DOHH2 (cell line): ENCODE measurements around the gene C1S.
"Not testable (repeated sequence)": the region's sequence is repeated elsewhere in the genome, so short reads cannot be mapped to it uniquely, and the experiment has no call there.

ENCODE experiments used
- H3F3A ChIP-seq: fragments of 200-600 bp; sonication (generic), shearing (Covaris generic); 2 replicates; pipeline ENCODE4 v1.6.0; 2016; ENCODE audit warnings: antibody characterized with exemption, mild to moderate bottlenecking; ENCODE audit not compliant: control insufficient read depth, insufficient read depth
- H3K27ac ChIP-seq: fragments of 200-600 bp; sonication (generic); 2 replicates; pipeline ENCODE4 v1.5.1; 2014; ENCODE audit warnings: low read depth, mild to moderate bottlenecking, low read length, moderate library complexity
- H3K27me3 ChIP-seq: fragments of 200-600 bp; sonication (generic); 2 replicates; pipeline ENCODE4 v1.6.1; 2014; ENCODE audit warnings: mild to moderate bottlenecking, low read length, mixed read lengths; ENCODE audit not compliant: control insufficient read depth
- H3K36me3 ChIP-seq: fragments of 200-600 bp; sonication (generic); 2 replicates; pipeline ENCODE4 v1.6.1; 2014; ENCODE audit warnings: mild to moderate bottlenecking, low read length, moderate library complexity, mixed read lengths; ENCODE audit not compliant: control insufficient read depth
- H3K4me1 ChIP-seq: fragments of 200-600 bp; sonication (generic); 2 replicates; pipeline ENCODE4 v1.6.1; 2014; ENCODE audit warnings: mild to moderate bottlenecking, low read length, mixed read lengths; ENCODE audit not compliant: control insufficient read depth
- H3K4me2 ChIP-seq: fragments of 200-600 bp; sonication (generic); 2 replicates; pipeline ENCODE4 v1.6.0; 2014; ENCODE audit warnings: mild to moderate bottlenecking, low read length, moderate library complexity
- H3K4me3 ChIP-seq: fragments of 200-600 bp; sonication (generic); 2 replicates; pipeline ENCODE4 v1.5.1; 2014; ENCODE audit warnings: mild to moderate bottlenecking, low read length, mixed read lengths
- H3K79me2 ChIP-seq: fragments of 200-600 bp; sonication (generic); 2 replicates; pipeline ENCODE4 v1.6.1; 2014; ENCODE audit warnings: mild to moderate bottlenecking, low read length, mixed read lengths; ENCODE audit not compliant: control insufficient read depth
- H3K9me2 ChIP-seq: fragments of 200-600 bp; sonication (generic); replicated peaks from 2 replicates; pipeline ENCODE4 v1.6.1; 2014; ENCODE audit warnings: mild to moderate bottlenecking, low read length, mixed read lengths; ENCODE audit not compliant: control insufficient read depth
- H3K9me3 ChIP-seq: fragments of 200-600 bp; sonication (generic); 2 replicates; pipeline ENCODE4 v1.6.1; 2014; ENCODE audit warnings: antibody characterized with exemption, low read length, mixed read lengths; ENCODE audit not compliant: control insufficient read depth, insufficient read depth
- H4K20me1 ChIP-seq: fragments of 200-600 bp; sonication (generic); 2 replicates; pipeline ENCODE4 v1.6.0; 2014; ENCODE audit warnings: low read depth, mild to moderate bottlenecking, antibody characterized with exemption, low read length, moderate library complexity; ENCODE audit not compliant: control insufficient read depth, insufficient read depth
- EZH2phosphoT487 ChIP-seq: fragments of 200-600 bp; sonication (generic); IDR thresholded peaks from 2 replicates; pipeline ENCODE4 v1.6.1; 2017; ENCODE audit warnings: borderline replicate concordance, mild to moderate bottlenecking, antibody characterized with exemption, low read length, moderate library complexity, mixed read lengths
- TF ChIP-seq, protein P1 (sequence below): fragments of 200-600 bp; sonication (generic); IDR thresholded peaks from one replicate; pipeline ENCODE4 v1.5.1; 2014; ENCODE audit warnings: antibody characterized with exemption, mild to moderate bottlenecking, low read depth, low read length; ENCODE audit not compliant: poor library complexity, severe bottlenecking

Gene C1S

DNA sequence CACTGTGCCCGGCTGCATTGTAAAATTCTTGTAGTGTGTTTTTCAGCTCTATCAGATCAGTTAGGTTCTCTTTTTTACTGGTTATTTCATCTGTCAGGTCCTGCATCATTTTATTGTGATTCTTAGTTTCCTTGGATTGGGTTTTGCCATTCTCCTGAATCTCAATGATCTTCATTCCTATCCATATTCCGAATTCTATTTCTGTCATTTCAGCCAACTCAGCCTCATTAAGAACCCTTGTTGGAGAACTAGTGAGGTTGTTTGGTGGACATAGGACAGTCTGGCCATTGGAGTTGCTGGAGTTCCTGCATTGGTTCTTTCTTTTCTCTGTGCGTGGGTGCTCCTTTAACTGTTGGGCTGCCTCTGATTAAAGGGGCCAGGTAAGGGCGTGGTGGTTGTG, 5.6 kb upstream of the C1S start:
- TF ChIP-seq EZH2phosphoT487, result no peak
- TF ChIP-seq, protein P1, sequence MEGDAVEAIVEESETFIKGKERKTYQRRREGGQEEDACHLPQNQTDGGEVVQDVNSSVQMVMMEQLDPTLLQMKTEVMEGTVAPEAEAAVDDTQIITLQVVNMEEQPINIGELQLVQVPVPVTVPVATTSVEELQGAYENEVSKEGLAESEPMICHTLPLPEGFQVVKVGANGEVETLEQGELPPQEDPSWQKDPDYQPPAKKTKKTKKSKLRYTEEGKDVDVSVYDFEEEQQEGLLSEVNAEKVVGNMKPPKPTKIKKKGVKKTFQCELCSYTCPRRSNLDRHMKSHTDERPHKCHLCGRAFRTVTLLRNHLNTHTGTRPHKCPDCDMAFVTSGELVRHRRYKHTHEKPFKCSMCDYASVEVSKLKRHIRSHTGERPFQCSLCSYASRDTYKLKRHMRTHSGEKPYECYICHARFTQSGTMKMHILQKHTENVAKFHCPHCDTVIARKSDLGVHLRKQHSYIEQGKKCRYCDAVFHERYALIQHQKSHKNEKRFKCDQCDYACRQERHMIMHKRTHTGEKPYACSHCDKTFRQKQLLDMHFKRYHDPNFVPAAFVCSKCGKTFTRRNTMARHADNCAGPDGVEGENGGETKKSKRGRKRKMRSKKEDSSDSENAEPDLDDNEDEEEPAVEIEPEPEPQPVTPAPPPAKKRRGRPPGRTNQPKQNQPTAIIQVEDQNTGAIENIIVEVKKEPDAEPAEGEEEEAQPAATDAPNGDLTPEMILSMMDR, result no peak
- Histone ChIP-seq H3K9me3 (no peaks in the 10 kb centered on the region; the same call in 1 of the 2 replicates), H3K4me3 (no peak overlapping the region), H3F3A (no peaks in the 10 kb centered on the region), H3K9me2 (no peaks in the 10 kb centered on the region), H3K27me3 (peaks cover 66% of the 10 kb centered on the region), H3K4me2 (no peak overlapping the region), H4K20me1 (no peaks in the 10 kb centered on the region), H3K4me1 (no peaks in the 10 kb centered on the region), H3K27ac (no peak overlapping the region), H3K36me3 (no peaks in the 10 kb centered on the region), H3K79me2 (no peaks in the 10 kb centered on the region)

DNA sequence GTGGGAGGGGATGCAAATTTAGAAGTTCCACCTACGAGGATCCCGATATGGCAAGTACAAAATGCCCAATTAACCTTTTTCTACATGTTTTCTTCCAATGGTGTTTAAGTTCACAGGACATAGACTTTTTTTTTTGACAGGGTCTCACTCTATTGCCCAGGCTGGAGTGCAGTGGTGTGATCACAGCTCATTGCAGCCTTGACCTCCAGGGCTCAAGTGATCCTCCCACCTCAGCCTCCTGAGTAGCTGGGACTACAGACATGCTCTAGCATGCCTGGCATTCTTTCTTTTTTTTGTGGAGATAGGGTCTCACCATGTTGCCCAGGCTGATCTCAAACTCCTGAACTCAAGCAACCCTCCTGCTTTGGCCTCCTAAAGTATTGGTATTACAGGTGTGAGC, 4.8 kb upstream of the C1S start:
- not testable (repeated sequence) for H3K79me2 ChIP-seq, H3K4me1 ChIP-seq, H3K27ac ChIP-seq, H3K36me3 ChIP-seq, H3K4me2 ChIP-seq, H3K9me3 ChIP-seq, H3F3A ChIP-seq, H4K20me1 ChIP-seq, H3K4me3 ChIP-seq, H3K9me2 ChIP-seq
- H3K27me3 ChIP-seq, result peaks cover 60% of the 10 kb centered on the region

DNA sequence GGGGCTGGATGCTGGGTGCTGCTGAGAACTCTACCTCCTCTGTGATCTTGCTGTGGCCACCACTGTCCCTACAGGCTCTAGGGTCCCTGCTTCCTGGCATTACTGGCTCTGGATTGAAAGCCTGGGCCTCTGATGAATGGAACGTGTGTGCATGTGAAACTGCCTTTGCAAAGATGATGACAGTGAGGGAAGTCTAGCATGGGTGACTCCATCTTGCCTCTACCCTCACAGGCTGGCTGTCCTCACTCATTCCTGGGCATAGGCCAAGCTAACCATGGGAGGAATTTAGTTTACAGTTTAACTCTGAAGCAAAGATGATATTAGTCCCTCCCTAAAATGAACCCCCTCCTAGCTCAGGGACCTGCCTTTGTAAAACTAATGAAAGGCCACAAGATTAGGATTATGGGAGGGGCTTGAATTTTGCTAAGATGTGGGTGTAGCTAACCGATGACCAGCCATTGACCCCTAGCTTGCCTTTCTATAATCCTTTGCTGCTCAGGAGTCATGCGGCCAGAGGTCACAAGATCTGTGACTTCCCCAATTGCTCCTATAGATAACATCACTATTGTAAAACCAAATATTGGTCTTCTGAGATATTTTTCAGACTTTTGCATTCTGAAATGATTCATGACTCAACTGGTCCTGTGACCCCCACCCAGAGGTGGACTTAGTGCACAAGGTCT, 2.2 kb upstream of the C1S start:
- Histone ChIP-seq H3K27ac (no peak overlapping the region), H3K27me3 (peaks cover 41% of the 10 kb centered on the region), H3K9me2 (no peaks in the 10 kb centered on the region), H3K36me3 (no peaks in the 10 kb centered on the region), H3K4me3 (no peak overlapping the region), H3K9me3 (no peaks in the 10 kb centered on the region), H3K4me2 (no peak overlapping the region), H3K4me1 (no peaks in the 10 kb centered on the region), H3K79me2 (no peaks in the 10 kb centered on the region), H3F3A (no peaks in the 10 kb centered on the region), H4K20me1 (no peaks in the 10 kb centered on the region)
- no peak for TF ChIP-seq EZH2phosphoT487
- TF ChIP-seq, protein P1, result no peak

DNA sequence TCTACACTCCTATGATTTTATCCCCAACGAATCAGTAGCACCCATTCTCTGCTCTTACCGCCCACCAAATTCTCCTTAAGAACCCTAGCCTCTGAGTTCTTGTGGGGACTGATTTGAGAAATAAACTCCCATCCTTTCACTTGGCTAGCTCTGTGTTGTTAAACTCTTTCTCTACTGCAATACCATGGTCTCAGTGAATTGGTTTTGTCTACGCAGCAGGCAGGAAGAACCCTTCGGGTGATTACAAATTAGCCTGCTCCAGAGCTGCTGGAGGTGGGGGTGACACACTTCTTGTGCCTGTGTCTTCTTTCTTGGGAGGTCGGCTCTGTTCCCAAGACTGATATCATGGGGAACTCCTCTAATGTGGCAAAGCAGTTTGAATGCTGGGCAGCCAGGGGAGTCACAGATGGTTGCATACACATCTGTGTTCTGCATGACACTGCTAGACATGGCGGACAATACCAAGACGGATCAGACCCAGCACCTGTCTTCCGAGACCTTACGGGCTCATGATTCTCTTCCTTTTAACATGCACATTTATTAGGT, 1.6 kb upstream of the C1S start:
- no peak overlapping the region for H3K27ac ChIP-seq
- H4K20me1 ChIP-seq, result no peaks in the 10 kb centered on the region
- TF ChIP-seq, protein P1, result no peak
- TF ChIP-seq EZH2phosphoT487, result no peak

More for the DNA sequence above, 1.6 kb upstream of the C1S start:
- H3K4me1 ChIP-seq, result no peaks in the 10 kb centered on the region
- no peaks in the 10 kb centered on the region for H3K9me2 ChIP-seq
- H3F3A ChIP-seq, result no peaks in the 10 kb centered on the region
- H3K36me3 ChIP-seq, result no peaks in the 10 kb centered on the region
- H3K4me3 ChIP-seq, result no peak overlapping the region
- no peak overlapping the region for H3K4me2 ChIP-seq
- H3K79me2 ChIP-seq, result no peaks in the 10 kb centered on the region
- H3K9me3 ChIP-seq, result no peaks in the 10 kb centered on the region
- H3K27me3 ChIP-seq, result peaks cover 45% of the 10 kb centered on the region
